ENCODE measurements around the gene CXCL6.

Gene CXCL6

DNA sequence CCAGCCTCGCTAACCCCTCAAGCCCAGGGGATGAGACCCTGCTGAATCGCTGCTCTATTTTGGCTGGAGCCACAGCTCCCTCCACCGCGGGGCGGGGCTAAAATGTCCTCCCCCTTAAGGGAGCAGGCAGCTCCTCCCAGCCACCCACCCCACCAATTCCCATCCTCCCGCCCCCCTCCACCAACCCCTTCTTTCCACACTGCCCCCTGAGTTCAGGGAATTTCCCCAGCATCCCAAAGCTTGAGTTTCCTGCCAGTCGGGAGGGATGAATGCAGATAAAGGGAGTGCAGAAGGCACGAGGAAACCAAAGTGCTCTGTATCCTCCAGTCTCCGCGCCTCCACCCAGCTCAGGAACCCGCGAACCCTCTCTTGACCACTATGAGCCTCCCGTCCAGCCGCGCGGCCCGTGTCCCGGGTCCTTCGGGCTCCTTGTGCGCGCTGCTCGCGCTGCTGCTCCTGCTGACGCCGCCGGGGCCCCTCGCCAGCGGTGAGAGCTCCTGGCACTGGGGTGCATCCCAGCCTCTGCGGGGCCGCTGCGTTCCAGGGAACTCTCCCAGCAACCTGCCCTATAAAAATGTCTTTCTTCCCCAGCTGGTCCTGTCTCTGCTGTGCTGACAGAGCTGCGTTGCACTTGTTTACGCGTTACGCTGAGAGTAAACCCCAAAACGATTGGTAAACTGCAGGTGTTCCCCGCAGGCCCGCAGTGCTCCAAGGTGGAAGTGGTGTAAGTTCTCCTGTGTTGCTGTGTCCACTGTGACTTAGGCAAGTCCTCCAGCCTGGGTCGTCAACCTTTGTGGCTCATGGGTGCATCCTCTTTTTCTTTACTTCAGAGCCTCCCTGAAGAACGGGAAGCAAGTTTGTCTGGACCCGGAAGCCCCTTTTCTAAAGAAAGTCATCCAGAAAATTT, at the start of gene CXCL6:
CXCL6 (plus strand) TSS at position 306 of the 907 bp plus-strand sequence; CDS start at position 379, 73 bp downstream.
- no peak for DNase-seq (ENCODE audit: low read depth in 2 of 2)

DNA sequence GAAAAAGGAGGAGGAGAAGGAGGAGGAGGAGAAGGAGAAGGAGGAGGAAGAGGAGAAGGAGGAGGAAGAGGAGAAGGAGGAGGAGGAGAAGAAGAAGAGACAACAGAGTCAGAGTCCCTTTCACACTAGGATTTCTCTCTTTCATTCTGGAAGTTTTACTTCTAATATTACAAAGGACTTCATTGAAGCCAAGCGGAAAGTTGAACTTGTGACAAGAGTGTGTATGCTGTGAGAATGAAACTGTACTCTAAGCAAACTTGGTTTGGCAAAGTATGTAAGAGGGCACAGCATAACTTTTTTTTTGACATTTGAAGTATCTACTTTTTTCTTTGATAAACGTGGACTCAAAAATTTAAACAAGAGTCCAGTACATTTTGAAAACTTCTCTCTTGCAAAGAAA, 48.1 kb upstream of the CXCL6 start:
- DNase-seq (ENCODE audit: low read depth in 2 of 2): no peak

DNA sequence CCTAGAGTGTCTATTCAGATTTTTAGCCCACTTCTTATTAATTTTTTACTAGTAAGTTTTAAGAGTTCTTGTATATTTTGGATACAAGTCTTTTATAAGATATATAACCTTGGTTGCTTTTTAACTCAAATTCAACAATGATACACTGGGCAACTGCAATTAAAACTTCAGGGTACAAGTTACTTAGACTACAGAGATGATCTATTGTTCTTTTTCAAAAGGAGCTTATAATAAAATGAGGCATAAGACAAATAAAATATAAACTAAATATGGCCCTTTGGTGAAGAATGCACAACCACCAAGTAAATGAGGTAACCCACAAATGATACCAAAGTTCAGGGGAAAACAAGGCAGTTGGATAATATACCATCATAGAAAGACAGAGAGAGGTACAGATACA, 37.6 kb upstream of the CXCL6 start:
- DNase-seq (ENCODE audit: low read depth in 2 of 2): no peak

DNA sequence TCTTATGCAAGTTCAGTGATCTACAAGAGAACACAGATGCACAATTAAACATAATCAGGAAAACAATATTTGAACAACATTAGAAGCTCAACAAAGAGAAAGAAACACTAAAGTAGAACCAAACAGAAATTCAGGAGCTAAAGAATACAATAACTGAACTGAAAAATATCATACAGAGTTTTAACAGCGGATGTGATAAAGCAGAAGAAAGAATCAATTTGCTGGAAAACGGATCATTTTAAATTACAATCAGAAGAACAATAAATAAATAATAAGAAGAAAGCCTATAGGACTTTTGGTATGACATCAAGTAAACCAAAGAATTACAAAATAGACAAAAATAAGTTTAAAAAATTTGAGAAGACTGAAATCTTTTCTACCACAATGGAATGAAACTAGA, 36.3 kb upstream of the CXCL6 start:
- no peak for DNase-seq (ENCODE audit: low read depth in 2 of 2)

DNA sequence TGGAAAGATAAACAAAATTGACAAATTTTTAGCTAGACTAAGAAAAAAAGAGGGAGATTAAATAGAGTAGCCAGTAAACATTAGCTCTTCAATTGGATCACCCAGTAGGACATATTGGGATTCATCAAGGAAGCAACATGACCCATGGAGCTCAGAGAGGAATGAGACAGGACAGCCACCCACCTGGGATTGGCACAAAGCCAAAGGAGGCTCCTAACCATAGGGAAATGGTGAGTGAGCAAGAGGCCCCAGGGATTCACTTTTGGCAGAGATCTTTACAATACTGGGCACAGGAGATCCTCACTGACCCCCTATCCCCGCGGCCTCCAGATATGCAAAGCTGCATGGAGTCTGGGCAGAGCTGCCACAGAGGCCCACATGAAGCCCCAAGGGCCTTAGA, 34.8 kb upstream of the CXCL6 start:
- no peak for DNase-seq (ENCODE audit: low read depth in 2 of 2)

DNA sequence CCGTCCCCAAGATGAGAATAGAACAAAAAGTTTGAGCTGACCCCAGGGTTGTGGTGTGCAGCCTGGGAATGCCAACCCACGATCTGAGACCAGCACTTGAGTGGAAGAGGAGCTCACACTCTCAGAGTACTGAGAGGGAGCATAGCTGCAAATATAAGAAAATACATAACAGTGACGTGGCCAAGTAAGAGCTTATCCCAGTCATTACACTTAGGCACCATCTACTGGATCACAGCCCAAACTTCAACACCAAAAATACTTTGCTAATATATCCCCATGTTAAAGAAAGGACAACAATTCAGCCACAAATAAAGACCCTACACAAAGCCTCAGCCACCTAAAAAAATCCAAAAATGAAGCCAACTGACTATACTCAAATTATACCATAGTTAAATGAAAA, 33.3 kb upstream of the CXCL6 start:
- no peak for DNase-seq (ENCODE audit: low read depth in 2 of 2)

DNA sequence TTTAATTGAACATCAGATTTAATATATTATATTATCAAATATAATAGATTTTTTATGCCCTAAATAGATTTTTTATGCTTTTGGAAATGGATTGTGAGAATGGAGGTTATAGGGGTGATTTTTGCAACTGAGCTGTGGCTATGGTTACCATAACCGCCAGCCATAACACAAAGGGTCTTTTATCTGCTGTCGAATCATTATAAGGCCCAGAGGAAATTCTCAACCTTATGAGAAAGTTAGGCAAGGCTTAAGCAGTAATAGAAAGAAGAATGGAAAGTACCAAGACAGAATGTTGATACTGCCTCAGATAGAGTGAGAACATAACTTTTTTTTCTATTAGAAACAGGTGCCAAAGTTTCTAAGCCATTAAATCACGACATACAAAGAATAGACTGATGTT, 26.3 kb upstream of the CXCL6 start:
- no peak for DNase-seq (ENCODE audit: low read depth in 2 of 2)

DNA sequence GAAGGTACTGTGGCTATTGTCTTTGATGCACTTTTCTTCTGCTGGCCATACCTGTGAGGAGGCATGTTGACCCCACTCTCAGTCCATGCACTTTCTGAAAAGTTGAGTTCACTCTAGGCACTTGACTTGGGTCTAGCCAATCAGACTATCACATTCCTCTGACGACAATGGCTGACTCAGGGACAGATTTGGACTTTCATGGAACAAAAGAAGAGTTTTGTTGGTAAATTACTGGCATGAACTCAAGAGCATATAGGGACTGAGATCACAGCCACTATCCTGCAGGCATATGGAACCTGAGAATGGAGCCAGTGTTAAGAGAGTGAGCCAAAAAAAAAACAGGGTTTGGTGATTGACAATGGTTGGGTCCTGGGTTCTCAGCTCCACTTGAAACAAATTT, 24.6 kb upstream of the CXCL6 start:
- DNase-seq (ENCODE audit: low read depth in 2 of 2): no peak

DNA sequence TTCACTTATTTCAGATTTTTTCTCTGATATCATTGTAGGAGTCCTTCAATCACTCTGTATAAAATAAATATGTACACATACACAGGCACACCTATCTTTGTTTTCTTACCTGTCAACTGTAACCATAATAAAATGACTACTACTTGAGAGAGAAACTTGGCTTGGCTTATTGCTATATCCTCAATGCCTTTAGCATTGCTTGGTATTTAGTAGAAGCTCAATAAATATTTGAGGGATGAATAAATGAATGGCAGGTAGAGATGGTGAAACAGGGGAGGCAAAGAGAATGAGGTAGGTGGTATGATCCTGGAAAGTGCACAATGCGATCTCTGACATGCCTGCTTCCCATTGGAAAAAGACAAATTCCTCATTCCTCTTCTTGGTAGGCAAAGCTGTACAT, 21.8 kb upstream of the CXCL6 start:
- DNase-seq (ENCODE audit: low read depth in 2 of 2): no peak

DNA sequence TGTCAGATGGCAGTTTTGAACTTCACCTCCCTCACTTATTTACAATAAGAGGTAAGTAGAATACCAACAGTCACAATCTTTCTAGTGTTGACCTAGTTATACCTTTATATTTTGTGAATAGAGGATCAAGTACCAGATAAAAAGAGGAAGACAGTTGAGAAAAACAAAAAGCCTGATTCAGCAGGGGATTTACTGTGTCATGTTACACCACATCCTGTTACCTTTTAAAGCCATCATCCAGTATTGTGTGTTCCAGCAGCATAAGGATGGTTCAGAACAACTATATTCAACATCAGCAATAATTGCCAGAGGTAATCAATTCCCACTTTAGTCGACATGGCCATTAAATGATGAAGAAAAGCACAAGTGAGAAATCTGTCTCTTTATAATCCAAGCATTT, 21.3 kb upstream of the CXCL6 start:
- DNase-seq (ENCODE audit: low read depth in 2 of 2): no peak

DNA sequence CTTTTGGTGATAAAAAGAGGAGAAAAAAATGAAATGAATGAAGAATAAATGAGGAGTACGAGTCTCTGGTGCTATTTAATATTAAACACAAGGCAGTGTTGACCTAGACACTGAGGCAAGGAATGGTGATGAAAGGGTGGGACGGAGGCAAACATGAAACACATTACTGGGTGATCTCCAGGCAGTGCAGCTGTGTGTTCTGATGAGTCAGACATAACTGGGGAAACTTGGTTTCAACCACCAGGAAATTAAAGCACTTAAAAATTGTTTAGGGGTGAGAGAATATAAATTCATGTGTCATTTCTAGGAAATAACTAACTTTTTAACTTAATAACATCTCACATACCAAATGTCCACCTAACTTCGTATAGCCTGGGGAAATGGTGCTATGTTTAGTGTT, 19.7 kb upstream of the CXCL6 start:
- peak; percentile 86 to 88 for DNase-seq (ENCODE audit: low read depth in 2 of 2)

DNA sequence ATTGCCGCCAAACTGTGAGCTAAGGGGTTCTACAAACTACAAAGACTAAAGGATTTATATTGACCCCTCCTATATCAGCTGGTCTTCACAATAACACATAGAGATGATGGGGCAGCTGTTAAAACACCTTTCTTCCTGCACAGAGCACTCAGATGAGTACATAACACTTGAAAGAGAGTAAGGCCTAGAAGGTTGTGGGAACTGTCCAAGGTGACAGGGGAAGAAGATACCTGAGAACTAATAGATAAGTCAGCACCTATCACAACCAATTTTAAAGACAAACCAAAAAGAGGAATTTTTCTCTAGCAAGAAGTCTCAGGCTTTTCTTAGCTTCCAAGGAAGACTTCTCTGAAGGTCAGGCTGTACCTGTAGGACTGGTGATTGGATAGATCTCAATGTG, 19.1 kb upstream of the CXCL6 start:
- DNase-seq (ENCODE audit: low read depth in 2 of 2): no peak

DNA sequence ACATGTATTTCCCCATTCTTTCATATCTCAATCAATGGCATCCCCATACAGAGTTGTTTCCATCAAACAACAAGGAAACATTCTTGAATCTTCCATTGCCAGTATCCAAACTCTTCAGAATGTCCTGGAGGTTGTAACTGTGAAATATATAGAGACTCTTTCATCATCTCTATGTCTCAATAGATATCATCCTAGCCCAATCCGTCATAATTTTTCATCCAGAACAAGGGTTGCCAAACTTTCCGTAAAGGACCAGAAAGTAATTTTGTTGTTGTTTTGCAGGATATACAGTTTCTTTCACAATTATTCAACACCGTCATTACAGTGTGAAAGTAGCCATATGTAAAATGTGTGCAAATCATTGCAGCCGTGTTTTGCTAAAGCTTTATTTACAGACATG, 15.2 kb upstream of the CXCL6 start:
- no peak for DNase-seq (ENCODE audit: low read depth in 2 of 2)

DNA sequence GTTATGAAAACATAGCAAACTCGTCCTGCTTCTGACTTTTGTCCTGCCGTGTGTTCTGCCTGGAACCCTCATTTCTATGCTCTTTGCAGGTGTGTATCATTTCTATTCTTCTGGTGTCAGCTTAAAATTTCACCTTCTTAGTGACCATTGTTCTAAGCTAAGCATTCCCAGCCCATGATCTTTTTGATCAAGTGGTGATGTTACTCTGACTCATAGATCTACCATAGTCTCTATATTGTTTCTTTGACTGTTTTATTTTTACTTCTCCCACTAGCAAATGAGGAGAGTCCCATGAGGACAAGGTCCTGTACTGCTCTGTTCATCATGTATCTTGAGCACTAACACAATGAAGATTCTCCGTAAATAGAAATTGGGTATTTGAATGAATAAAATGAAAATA, 14.1 kb upstream of the CXCL6 start:
- no peak for DNase-seq (ENCODE audit: low read depth in 2 of 2)

DNA sequence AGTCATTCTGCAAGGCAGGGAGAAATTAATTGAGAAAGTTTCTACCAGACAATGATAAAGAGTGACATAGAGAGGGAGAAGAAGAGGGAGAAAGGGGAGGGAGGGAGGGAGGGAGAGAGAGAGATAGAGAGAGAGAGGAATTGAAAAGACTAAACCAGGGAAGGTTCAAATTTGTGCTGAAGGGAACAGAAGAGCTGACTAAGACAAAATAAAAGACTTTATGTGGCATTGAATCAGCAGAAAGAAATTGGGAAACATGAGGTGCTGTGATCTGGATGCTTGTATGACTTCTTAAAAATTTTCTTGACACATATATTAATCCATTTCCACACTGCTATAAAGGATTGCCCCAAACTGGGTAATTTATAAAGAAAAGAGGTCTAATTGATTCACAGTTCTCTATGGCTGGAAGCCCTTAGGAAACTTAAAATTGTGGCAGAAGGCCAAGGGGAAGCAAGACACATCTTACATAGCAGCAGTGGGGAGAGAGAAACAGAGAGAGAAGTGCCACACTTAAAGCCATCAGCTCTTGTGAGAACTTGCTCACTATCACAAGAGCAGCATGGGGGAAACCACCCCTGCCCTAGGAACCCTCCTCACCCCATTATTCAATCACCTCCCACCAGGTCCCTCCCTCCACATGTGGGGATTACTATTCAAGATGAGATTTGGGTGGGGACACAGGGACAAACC, 13.5 kb upstream of the CXCL6 start:
- DNase-seq (ENCODE audit: low read depth in 2 of 2): no peak

DNA sequence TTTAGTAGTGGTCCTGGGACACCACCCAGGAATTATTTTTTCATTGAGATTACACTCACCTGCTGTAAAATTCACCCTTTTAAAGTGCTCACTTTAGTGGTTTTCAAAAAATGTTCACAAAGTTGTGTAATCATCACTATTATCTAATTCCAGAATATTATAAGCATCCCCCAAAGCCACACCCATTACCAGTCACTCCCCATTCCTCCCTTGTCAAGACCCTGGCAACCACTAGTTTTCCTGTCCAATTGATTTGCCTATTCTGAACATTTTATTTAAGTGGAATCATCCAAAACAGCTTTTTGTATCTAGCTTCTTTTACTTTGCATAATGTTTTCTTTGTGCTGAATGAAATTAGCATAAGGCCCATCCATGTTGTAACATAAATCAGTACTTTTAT, 12.7 kb upstream of the CXCL6 start:
- DNase-seq (ENCODE audit: low read depth in 2 of 2): no peak

DNA sequence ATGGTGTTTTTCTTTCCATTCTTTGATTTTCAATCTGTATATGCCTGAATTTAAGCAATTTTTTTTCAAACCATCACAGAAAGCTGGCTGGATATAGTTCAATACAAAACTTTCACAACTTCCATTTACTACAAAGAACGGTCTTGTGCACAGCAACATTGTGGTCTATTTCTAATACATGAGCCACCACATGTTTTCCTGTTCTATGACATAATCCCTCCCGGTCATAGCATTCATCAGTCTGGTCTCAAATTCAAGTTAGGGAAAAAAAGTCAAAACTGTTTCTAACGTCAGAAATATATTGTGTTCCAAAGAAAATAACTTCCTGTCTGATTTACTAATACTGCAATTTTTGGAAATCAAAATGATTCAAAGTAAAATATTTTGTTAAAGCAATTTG, 7.5 kb upstream of the CXCL6 start:
- DNase-seq (ENCODE audit: low read depth in 2 of 2): no peak

DNA sequence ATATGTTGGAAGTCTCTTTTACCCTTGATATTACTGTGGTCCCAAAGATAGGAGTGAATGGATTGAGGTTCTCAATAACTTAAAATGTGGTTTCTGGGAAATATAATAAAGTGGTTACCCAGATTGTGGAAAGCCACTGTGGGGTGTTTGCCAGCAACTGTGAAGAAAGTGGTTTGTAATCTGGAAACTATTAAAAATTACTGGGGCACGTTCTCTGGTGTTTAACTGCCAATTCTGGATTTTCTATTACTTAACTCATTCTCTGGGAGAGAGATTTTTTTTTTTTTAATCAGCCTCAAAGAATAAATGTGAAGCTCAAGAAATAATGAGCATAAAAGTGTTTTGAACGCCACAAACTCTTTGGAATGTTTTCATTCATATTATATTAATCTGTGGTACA, 4.9 kb upstream of the CXCL6 start:
- DNase-seq (ENCODE audit: low read depth in 2 of 2): peak; percentile 70 to 75

DNA sequence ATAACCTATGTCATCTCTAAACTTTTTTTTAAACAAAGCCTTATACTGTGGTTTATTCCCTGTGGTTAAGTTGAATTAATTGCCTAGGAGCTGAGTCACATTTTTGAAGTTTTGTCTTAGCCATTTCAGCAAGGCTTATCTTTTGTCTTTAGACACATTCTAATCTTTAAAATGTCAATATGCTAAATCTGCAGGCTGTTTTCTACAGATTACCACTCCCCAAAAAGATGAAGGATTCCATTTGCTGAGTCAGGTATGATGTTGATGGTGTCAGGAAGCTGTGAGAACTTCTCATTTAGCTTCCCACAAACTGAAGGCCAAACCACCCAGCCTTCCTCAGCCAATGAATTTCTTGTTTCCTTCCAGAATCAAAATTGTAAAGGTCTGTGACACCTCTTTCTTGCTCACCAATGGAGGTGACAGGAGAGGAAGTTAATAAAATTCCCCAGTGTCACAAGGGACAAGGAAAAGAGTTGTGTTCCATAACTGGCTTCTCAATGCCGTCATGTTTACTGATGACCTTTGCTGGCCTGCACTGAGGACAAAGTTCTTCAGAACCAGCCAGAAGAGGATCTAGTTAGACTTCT, 3.7 kb upstream of the CXCL6 start:
- DNase-seq (ENCODE audit: low read depth in 2 of 2): peak; percentile 51 to 69

DNA sequence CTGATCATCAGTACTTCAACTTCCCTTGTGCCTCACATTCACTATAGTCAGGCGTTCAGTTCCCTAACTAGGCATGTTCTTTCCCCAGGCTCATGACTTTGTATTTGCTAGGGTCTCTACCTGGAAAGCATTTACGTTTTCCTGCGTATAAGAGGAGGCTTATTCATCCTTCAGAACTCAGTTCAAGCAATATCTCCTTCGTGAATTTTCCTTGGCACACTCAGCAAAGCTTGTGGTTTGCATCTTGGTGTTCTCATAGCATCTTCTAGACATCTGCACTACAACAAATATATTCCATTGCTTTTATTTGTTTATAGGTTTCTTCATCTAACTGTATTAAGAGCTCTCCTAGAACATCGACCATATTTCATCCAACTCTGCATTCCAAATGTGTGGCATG, 2.6 kb downstream of the CXCL6 start:
- DNase-seq (ENCODE audit: low read depth in 2 of 2): no peak

DNA sequence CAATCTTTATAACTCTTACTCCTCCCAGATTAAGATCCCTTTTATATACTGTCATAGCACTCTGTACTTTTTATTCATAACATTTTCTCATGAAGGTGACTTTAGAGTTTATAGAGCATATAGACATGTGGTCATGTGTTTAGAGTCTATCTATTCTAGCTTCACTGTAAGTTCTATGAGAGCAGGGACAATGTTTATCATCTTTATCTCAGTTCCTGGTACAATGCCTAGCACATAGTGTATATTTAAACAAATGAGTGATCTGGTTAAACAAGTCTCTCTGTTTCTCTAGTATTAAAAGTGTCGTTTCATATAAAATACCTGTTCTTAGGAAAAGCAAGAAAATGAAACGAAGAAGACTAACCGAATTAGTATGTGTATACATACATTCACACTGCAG, 3.2 kb downstream of the CXCL6 start:
- DNase-seq (ENCODE audit: low read depth in 2 of 2): no peak

DNA sequence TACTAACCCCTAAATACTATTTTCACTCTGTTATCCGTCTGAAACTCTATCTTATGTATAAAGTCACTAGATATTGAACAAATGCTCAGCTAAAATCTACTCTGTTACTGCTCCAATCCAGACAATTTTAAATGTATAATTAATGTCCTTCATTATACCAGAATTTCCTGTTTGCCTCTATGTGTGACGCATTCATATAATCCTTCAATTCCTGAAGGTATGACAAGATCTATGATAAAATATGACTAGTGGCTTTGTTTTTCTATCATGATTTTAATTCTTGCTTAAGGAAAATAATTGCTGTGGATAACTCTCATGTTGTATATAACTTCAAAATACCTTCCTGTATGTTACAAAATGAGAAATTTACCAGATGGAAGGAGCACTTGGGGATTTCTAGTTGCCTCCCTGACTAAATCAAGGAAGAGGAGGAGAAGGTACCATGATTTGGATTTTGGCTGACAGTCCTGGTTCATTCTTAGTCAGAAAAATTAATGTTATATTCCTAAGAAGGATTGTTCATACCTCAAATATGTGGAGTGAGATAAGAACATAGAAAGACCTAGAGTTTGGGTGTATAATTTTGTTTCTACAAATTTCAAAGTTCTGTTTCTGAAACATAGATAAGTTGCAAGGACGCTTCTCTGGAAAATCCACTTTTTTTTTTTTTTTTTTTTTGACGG, 4.9 kb downstream of the CXCL6 start:
- DNase-seq (ENCODE audit: low read depth in 2 of 2): no peak
